IMR-90 (cell line): ENCODE results near the gene MARF1. TPM values are rescaled to one million over a fixed set of nuclear protein-coding genes. Genes with fewer than 3 reads are reported as not detected.
"Not testable (repeated sequence)": the region's sequence is repeated elsewhere in the genome, so short reads cannot be mapped to it uniquely, and the experiment has no call there.

Source experiments
- ATAC-seq: fragments of 200-7000 bp; cut with Tn5 transposase; 2 replicates; pipeline ENCODE4 v1.9.1; 2020; ENCODE audit warnings: low read depth, mild to moderate bottlenecking, moderate library complexity
- BruUV-seq: library from RNA; stranded (reverse); fragments of 400-500 nt; replicated peaks from 2 replicates; lab custom pipeline; 2021; lab: Mats Ljungman, UMichigan
- CTCF ChIA-PET: fragments of 300-600 bp; formaldehyde crosslinking; extraction: SDS; loops from one replicate; lab custom pipeline; 2021; ENCODE audit warnings: antibody characterized with exemption; lab: Yijun Ruan, JAX
- POLR2A ChIA-PET: fragments of 300-600 bp; sonication (Branson Sonifier 250); formaldehyde crosslinking; loops from one replicate; lab custom pipeline; 2022; ENCODE audit warnings: antibody characterized with exemption; ENCODE audit not compliant: unreplicated experiment; lab: Charles Lee
- DNase-seq: peaks from one replicate; pipeline ENCODE4 v3.0.0; 2013
- H2AFZ ChIP-seq: replicated peaks from 2 replicates; pipeline ENCODE3; 2013; ENCODE audit warnings: low read length, mild to moderate bottlenecking; ENCODE audit not compliant: poor library complexity
- H2AK5ac ChIP-seq: 2 replicates; pipeline ENCODE4 v1.6.1; 2013; ENCODE audit warnings: low read depth, low read length, inconsistent platforms
- H2AK9ac ChIP-seq: replicated peaks from 2 replicates; pipeline ENCODE3; 2013; ENCODE audit warnings: mild to moderate bottlenecking, low read depth, low read length, moderate library complexity; ENCODE audit not compliant: poor library complexity
- H2BK120ac ChIP-seq: 2 replicates; pipeline ENCODE4 v1.6.1; 2013; ENCODE audit warnings: low read depth, low read length, inconsistent platforms
- H2BK15ac ChIP-seq: 3 replicates; pipeline ENCODE4 v1.6.1; 2013; ENCODE audit warnings: low read depth, low read length, inconsistent platforms
- H2BK20ac ChIP-seq: 2 replicates; pipeline ENCODE4 v1.6.1; 2013; ENCODE audit warnings: low read depth, mild to moderate bottlenecking, inconsistent platforms, low read length, moderate library complexity
- H2BK5ac ChIP-seq: 2 replicates; pipeline ENCODE4 v1.6.1; 2013; ENCODE audit warnings: mild to moderate bottlenecking, low read depth, low read length, inconsistent platforms; ENCODE audit not compliant: poor library complexity, severe bottlenecking
- H3K14ac ChIP-seq: replicated peaks from 2 replicates; pipeline ENCODE4 v1.6.1; 2013; ENCODE audit warnings: low read depth, low read length, inconsistent platforms
- H3K18ac ChIP-seq: 2 replicates; pipeline ENCODE4 v1.6.1; 2013; ENCODE audit warnings: low read depth, low read length, control low read depth
- H3K23ac ChIP-seq: 2 replicates; pipeline ENCODE4 v1.6.1; 2013; ENCODE audit warnings: low read depth, low read length, inconsistent platforms
- H3K27ac ChIP-seq: 2 replicates; pipeline ENCODE4 v1.5.1; 2013; ENCODE audit warnings: mild to moderate bottlenecking, control low read depth, low read length; ENCODE audit not compliant: insufficient read depth
- H3K27me3 ChIP-seq: 2 replicates; pipeline ENCODE4 v1.6.1; 2013; ENCODE audit warnings: low read length; ENCODE audit not compliant: control insufficient read depth, insufficient read depth
- H3K36me3 ChIP-seq: 2 replicates; pipeline ENCODE4 v1.6.1; 2013; ENCODE audit warnings: low read length, mixed read lengths; ENCODE audit not compliant: control insufficient read depth, insufficient read depth
- H3K4ac ChIP-seq: 2 replicates; pipeline ENCODE4 v1.6.1; 2013; ENCODE audit warnings: low read depth, low read length, inconsistent platforms
- H3K4me1 ChIP-seq: 2 replicates; pipeline ENCODE4 v1.6.1; 2013; ENCODE audit warnings: low read length, mixed read lengths; ENCODE audit not compliant: control insufficient read depth, insufficient read depth
- H3K4me2 ChIP-seq: 2 replicates; pipeline ENCODE4 v1.6.1; 2013; ENCODE audit warnings: low read depth, mild to moderate bottlenecking, control low read depth, low read length, moderate library complexity
- H3K4me3 ChIP-seq: 2 replicates; pipeline ENCODE4 v1.5.1; 2013; ENCODE audit warnings: low read depth, mild to moderate bottlenecking, control low read depth, low read length, moderate library complexity; ENCODE audit not compliant: insufficient read depth
- H3K56ac ChIP-seq: 2 replicates; pipeline ENCODE4 v1.6.1; 2013; ENCODE audit warnings: low read length, inconsistent platforms; ENCODE audit not compliant: insufficient read depth; ENCODE audit errors: extremely low read depth
- H3K79me1 ChIP-seq, 2 experiments: 2 replicates each; pipeline ENCODE4 v1.6.1; 2013; ENCODE audit warnings: low read length in 2 of 2, inconsistent platforms in 1 of 2, low read depth in 1 of 2
- H3K9ac ChIP-seq: 2 replicates; pipeline ENCODE4 v1.6.1; 2013; ENCODE audit warnings: low read depth, low read length, control low read depth
- H3K9me1 ChIP-seq: 2 replicates; pipeline ENCODE4 v1.6.1; 2013; ENCODE audit warnings: low read length, inconsistent platforms; ENCODE audit not compliant: insufficient read depth
- H3K9me3 ChIP-seq: 2 replicates; pipeline ENCODE4 v1.6.1; 2013; ENCODE audit warnings: low read length; ENCODE audit not compliant: control insufficient read depth, insufficient read depth
- H4K20me1 ChIP-seq: 2 replicates; pipeline ENCODE4 v1.6.1; 2013; ENCODE audit warnings: low read length, inconsistent platforms; ENCODE audit not compliant: insufficient read depth
- H4K5ac ChIP-seq: 2 replicates; pipeline ENCODE4 v1.6.1; 2013; ENCODE audit warnings: mild to moderate bottlenecking, low read depth, low read length, control low read depth
- H4K8ac ChIP-seq, 2 experiments: 2 replicates each; pipeline ENCODE4 v1.6.1; 2013; ENCODE audit warnings: low read depth in 2 of 2, low read length in 2 of 2, control low read depth in 1 of 2, inconsistent platforms in 1 of 2
- H4K91ac ChIP-seq: 2 replicates; pipeline ENCODE4 v1.6.1; 2013; ENCODE audit warnings: low read depth, low read length, inconsistent platforms; ENCODE audit not compliant: insufficient read depth
- MAZ ChIP-seq: IDR thresholded peaks from 2 replicates; pipeline ENCODE4 v1.6.1; 2012; ENCODE audit warnings: low read depth, mild to moderate bottlenecking, low read length, improper control_type of control experiment, moderate library complexity, borderline replicate concordance
- RCOR1 ChIP-seq: IDR thresholded peaks from 2 replicates; pipeline ENCODE4 v1.6.1; 2012; ENCODE audit warnings: mild to moderate bottlenecking, low read length, improper control_type of control experiment; ENCODE audit not compliant: insufficient replicate concordance
- SMC3 ChIP-seq: fragments of 150-350 bp; IDR thresholded peaks from 2 replicates; pipeline ENCODE4 v1.6.1; 2016; ENCODE audit warnings: low read depth, mild to moderate bottlenecking, antibody characterized with exemption, low read length, moderate library complexity
- WGBS, 2 experiments: methylation state at CpG; one replicate each; pipeline versions ENCODE4 v1.1.5 to v1.1.7; 2013; ENCODE audit warnings: missing lambda C conversion rate in 2 of 2; ENCODE audit not compliant: insufficient read length in 1 of 2; ENCODE audit errors: extremely low coverage in 2 of 2; 5-methylcytosine and 5-hydroxymethylcytosine counted together
- dilution Hi-C: fragments of 300-500 bp; cut with HindIII; formaldehyde crosslinking; loops from one replicate; pipeline ENCODE4 v1.14.3; 2018; ENCODE audit warnings: low sequenced_read_pairs; ENCODE audit not compliant: unreplicated experiment
- in situ Hi-C: fragments of 300-500 bp; cut with MboI; formaldehyde crosslinking; loops from 3 replicates; pipeline ENCODE4 v1.14.3; 2019; ENCODE audit warnings: low sequenced_read_pairs, inconsistent platforms, mixed read lengths
- intact Hi-C: fragments of 100-400 bp; cut with micrococcal nuclease; formaldehyde crosslinking; loops from 2 replicates; pipeline ENCODE4 v1.10.0; 2022
- polyA plus RNA-seq, 3 experiments: library from polyadenylated mRNA; depleted of rRNA; stranded (reverse); fragments of >200 nt; gene quantifications; 2 replicates each; pipeline ENCODE4 v1.2.3, GENCODE V29; 2012; ENCODE audit warnings: low replicate concordance in 1 of 3
- total RNA-seq: library from RNA; depleted of rRNA; stranded (reverse); fragments of >200 nt; gene quantifications from 2 replicates; pipeline ENCODE4 v1.2.3, GENCODE V29; 2012
- TF ChIP-seq, protein P1 (sequence below): fragments of 150-350 bp; IDR thresholded peaks from 2 replicates; pipeline ENCODE4 v1.6.1; 2017; ENCODE audit warnings: mild to moderate bottlenecking, antibody characterized with exemption, low read length, low read depth

MARF1 gene
- total and polyA plus RNA-seq, 2 of the 4 experiments (the other 2 are of a cell fraction): 9.0 to 12.9 TPM

DNA sequence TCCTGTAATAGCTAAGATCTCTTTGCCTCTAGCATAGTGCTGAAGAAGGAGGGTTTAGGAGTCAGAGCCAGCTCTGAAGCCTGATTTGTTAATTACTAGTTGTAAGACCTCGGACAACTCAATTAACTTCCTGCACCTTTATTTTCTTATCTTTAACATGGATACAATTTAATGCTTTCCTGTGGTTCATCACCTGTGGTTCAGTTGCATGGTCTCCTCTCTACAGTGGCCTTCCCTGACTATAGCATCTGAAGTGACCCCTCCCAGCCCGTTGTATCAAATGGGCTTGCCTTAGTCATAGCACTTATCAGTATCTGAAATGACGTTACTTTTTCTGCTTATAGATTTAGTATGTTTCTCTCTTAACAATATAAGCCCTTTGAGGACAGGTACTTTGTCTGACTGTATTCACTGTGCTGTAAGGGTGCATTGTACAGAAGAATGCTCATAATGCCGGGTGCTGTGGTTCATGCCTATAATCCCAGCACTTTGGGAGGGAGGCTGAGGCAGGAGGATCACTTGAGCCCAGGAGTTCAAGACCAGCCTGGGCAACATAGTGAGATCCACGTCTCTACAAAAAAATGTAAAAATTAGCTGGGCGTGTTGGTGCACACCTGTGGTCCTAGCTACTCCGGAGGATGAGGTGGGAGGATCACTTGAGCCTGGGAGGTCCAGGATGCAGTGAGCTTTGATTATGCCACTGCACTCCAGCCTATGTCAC is 4.5 kb upstream of the MARF1 start:
- Histone ChIP-seq H3K23ac (no peak overlapping the region), H2AK5ac (peak overlapping the region; percentile 57; the same call in 1 of the 2 replicates), H4K91ac (no peak overlapping the region), H3K9me3 (no peaks in the 10 kb centered on the region), H2BK120ac (peak overlapping the region; percentile 29), H3K27me3 (no peaks in the 10 kb centered on the region), H3K36me3 (no peaks in the 10 kb centered on the region), H2BK15ac (no peak overlapping the region), H3K4ac (no peak overlapping the region), H3K4me3 (no peak overlapping the region), H3K9ac (no peak overlapping the region), H3K4me2 (no peak overlapping the region), H4K5ac (no peak overlapping the region), H4K8ac (no peak overlapping the region; a peak in 1 of 4 replicates), H2BK5ac (no peak overlapping the region), H2BK20ac (0 out of 2 replicates have a peak overlapping the region, but pooled peaks have one; percentile 32), H3K14ac (no peak overlapping the region; the same call in 1 of the 2 replicates), H3K9me1 (peaks cover 4% of the 10 kb centered on the region; the same call in 1 of the 2 replicates), H2AFZ (no peak overlapping the region), H3K79me1 (peaks cover 13 to 31% of the 10 kb centered on the region in 2 experiments), H4K20me1 (peaks cover 4% of the 10 kb centered on the region; the same call in 1 of the 2 replicates), H3K4me1 (peaks cover 2% of the 10 kb centered on the region; the same call in 1 of the 2 replicates), H3K56ac (no peak overlapping the region), H3K18ac (no peak overlapping the region), H3K27ac (no peak overlapping the region), H2AK9ac (no peak overlapping the region)
- DNase-seq (no peak), ATAC-seq (no peak)
- no TSS peak for BruUV-seq
- ChIA-PET CTCF (no interaction called here), POLR2A (no interaction called here)
- intact Hi-C loops (loop anchor here (5.0 kb wide), 1 partner anchor 550 kb away; no protein-coding TSS in a partner anchor), in situ Hi-C loops (no loop called here), dilution Hi-C loops (no loop called here)
- WGBS, 2 experiments: no CpG with 5 or more reads among the region's 7 CpGs
- TF ChIP-seq SMC3 (no peak), RCOR1 (no peak), MAZ (no peak)
- TF ChIP-seq, protein P1, sequence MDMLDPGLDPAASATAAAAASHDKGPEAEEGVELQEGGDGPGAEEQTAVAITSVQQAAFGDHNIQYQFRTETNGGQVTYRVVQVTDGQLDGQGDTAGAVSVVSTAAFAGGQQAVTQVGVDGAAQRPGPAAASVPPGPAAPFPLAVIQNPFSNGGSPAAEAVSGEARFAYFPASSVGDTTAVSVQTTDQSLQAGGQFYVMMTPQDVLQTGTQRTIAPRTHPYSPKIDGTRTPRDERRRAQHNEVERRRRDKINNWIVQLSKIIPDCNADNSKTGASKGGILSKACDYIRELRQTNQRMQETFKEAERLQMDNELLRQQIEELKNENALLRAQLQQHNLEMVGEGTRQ: no peak

DNA sequence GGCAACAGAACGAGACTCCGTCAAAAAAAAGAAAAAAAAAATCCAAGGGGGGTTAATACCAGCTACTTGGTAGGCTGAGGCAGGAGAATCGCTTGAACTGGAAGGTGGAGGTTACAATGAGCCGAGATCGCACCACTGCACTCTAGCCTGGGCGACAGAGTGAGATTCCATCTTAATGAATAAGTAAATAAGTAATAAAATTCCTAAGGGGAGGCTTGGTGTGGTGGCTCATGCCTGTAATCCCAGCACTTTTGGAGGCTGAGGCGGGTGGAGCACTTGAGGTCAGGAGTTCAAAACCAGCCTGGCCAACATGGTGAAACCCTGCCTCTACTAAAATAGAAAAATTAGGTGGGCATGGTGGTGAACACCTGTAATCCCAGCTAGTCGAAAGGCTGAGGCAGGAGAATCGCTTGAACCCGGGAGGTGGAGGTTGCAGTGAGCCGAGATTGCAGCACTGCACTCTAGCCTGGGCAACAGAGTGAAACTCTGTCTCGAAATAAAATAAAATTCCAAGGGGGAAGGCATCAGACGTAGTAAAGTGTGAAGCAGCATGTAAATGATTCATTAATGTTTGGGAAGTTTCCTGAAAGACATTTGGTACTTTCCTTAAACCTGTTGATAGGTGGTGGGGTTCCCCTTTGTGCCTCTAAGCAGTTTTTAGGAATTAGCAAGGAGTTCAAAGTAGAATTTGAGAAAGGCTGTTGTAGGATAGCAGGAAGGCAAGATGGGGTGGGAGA is 3.8 kb upstream of the MARF1 start:
- H4K20me1 ChIP-seq, H3K27me3 ChIP-seq, H2BK15ac ChIP-seq, ATAC-seq, H3K9me1 ChIP-seq, dilution Hi-C loops, H3K14ac ChIP-seq, H3K4me2 ChIP-seq, H3K4me1 ChIP-seq, H3K56ac ChIP-seq, POLR2A ChIA-PET, H4K91ac ChIP-seq, DNase-seq, H4K5ac ChIP-seq, H3K36me3 ChIP-seq, H3K4ac ChIP-seq, H3K9me3 ChIP-seq, H2BK5ac ChIP-seq, H3K27ac ChIP-seq, H3K4me3 ChIP-seq, CTCF ChIA-PET, in situ Hi-C loops, BruUV-seq, H3K23ac ChIP-seq, H4K8ac ChIP-seq, H2AK9ac ChIP-seq, H2AFZ ChIP-seq, H3K9ac ChIP-seq, H2AK5ac ChIP-seq, H3K18ac ChIP-seq: not testable (repeated sequence)
- intact Hi-C loops: loop anchor here (5.0 kb wide), 1 partner anchor 551 kb away; no protein-coding TSS in a partner anchor
- Histone ChIP-seq H2BK120ac (peak overlapping the region; percentile 15; the same call in 1 of the 2 replicates), H3K79me1 (peaks cover 13 to 30% of the 10 kb centered on the region in 2 experiments), H2BK20ac (0 out of 2 replicates have a peak overlapping the region, but pooled peaks have one; percentile 32)
- 91% methylated on average over 6 of the region's 13 CpGs; no CpG with 5 or more reads in 1 of the 2 experiments for WGBS, 2 experiments
